ENCODE results near the gene GRIN2D. TPM values are rescaled to one million over a fixed set of nuclear protein-coding genes. Genes with fewer than 3 reads are reported as not detected.

Gene GRIN2D
- total RNA-seq, 1 experiment from 2014 or later, result 23.0 TPM

DNA sequence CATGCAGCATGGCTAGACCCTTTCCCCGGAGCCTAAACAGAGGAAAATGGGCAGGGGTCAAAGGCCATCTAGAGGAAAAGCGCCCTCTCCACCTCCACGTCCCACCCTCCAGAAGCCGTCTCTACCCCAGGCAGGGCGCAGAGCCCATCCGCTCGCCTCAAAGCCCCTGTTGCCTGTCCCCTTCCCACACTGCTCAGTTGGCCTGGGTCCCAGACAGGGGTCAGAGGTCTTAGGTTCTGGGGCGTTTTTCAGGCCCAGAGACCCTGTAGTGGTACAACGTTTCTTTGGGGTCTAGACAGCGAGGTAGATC lies 30.0 kb upstream of the GRIN2D start (continued):
- TF ChIP-seq, protein P1, sequence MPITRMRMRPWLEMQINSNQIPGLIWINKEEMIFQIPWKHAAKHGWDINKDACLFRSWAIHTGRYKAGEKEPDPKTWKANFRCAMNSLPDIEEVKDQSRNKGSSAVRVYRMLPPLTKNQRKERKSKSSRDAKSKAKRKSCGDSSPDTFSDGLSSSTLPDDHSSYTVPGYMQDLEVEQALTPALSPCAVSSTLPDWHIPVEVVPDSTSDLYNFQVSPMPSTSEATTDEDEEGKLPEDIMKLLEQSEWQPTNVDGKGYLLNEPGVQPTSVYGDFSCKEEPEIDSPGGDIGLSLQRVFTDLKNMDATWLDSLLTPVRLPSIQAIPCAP (CRISPR knock-in tag; IDR thresholded peaks at IDR 0.05), result 0 out of 2 replicates have a peak, but pooled peaks have one; percentile 42

DNA sequence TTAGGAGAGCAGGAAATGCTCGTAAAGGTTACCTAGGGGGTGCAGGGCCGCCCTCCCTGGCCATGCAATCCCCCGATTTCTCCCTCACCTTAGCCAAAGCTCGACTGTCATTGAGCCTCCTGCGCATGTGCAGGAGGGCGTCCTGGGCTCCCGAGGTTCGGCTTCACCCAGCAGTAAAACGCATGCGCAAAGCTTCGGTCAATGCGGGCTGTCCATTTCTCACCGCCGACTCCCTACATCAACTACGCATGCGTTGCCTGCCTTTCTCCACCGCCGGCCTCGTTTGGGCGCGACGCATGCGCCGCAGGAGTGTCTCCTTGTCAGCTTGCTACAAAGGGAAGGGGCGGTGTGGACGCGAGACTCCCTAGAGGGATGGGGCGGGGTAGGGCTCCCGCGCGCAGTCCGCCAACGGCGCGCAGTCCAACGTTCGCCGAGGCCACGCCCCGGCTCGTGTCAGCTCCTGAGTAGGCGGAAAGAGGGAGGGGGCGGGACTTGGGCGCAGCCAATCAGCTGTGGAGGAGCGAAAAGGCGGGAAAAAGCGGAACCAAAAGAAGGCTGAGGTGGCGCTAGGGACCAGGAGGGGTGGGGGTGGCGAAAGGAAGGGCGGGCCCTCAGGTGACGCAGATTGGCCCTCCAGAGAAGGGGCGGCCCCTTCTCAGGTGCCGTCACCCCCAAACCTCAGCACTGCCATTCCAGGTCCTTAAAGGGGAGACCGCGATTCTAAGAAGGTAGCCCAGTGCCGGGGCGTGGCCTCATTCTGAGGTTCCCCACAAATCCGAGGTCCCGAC lies 29.5 kb upstream of the GRIN2D start, which contains the start of the genes SYNGR4 and TMEM143:
Gene SYNGR4 (plus strand): TSS at position 558 of the 788 bp plus-strand sequence. CDS start 1,476 bp downstream, outside the sequence.
Gene TMEM143 (minus strand): TSS at position 131 of the 788 bp plus-strand sequence. CDS start 20 bp downstream, at position 111.
- H3K36me3 Mint-ChIP-seq, result peaks cover 4% of the 10 kb centered on the region; the same call in 1 of the 2 replicates
- peak within 1 kb of the TSS; percentile 97 for H3K27ac Mint-ChIP-seq
- peak within 1 kb of the TSS; percentile 81 for H3K4me3 Mint-ChIP-seq
- CTCF ChIA-PET, result interaction anchor here (0.6 to 4.8 kb wide), 33 partner anchors 9 to 294 kb away, joined by 3 to 80 read pairs (median 6); partner anchors contain the start of genes GRIN2D, GRWD1 and KDELR1
- H3K27me3 Mint-ChIP-seq (ENCODE audit: low read depth), result peaks cover 18% of the 10 kb centered on the region
- ATAC-seq (peak; percentile 87), DNase-seq (ENCODE audit: low spot score) (peak; percentile 99)
- POLR2A ChIA-PET, result interaction anchor here (0.5 to 2.1 kb wide), 13 partner anchors 13 to 536 kb away, joined by 3 to 15 read pairs (median 5); partner anchors contain the start of genes EMP3, KDELR1 and NUCB1
- H3K4me1 Mint-ChIP-seq, result peaks cover 9% of the 10 kb centered on the region
- no peaks in the 10 kb centered on the region for H3K9me3 Mint-ChIP-seq
- TF ChIP-seq TP53 (CRISPR knock-in tag; IDR thresholded peaks at IDR 0.05), result 0 out of 2 replicates have a peak, but pooled peaks have one; percentile 46
- TF ChIP-seq, protein P2, sequence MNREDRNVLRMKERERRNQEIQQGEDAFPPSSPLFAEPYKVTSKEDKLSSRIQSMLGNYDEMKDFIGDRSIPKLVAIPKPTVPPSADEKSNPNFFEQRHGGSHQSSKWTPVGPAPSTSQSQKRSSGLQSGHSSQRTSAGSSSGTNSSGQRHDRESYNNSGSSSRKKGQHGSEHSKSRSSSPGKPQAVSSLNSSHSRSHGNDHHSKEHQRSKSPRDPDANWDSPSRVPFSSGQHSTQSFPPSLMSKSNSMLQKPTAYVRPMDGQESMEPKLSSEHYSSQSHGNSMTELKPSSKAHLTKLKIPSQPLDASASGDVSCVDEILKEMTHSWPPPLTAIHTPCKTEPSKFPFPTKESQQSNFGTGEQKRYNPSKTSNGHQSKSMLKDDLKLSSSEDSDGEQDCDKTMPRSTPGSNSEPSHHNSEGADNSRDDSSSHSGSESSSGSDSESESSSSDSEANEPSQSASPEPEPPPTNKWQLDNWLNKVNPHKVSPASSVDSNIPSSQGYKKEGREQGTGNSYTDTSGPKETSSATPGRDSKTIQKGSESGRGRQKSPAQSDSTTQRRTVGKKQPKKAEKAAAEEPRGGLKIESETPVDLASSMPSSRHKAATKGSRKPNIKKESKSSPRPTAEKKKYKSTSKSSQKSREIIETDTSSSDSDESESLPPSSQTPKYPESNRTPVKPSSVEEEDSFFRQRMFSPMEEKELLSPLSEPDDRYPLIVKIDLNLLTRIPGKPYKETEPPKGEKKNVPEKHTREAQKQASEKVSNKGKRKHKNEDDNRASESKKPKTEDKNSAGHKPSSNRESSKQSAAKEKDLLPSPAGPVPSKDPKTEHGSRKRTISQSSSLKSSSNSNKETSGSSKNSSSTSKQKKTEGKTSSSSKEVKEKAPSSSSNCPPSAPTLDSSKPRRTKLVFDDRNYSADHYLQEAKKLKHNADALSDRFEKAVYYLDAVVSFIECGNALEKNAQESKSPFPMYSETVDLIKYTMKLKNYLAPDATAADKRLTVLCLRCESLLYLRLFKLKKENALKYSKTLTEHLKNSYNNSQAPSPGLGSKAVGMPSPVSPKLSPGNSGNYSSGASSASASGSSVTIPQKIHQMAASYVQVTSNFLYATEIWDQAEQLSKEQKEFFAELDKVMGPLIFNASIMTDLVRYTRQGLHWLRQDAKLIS (CRISPR knock-in tag; IDR thresholded peaks at IDR 0.05; ENCODE audit: borderline replicate concordance), result no peak
- TF ChIP-seq, protein P3, sequence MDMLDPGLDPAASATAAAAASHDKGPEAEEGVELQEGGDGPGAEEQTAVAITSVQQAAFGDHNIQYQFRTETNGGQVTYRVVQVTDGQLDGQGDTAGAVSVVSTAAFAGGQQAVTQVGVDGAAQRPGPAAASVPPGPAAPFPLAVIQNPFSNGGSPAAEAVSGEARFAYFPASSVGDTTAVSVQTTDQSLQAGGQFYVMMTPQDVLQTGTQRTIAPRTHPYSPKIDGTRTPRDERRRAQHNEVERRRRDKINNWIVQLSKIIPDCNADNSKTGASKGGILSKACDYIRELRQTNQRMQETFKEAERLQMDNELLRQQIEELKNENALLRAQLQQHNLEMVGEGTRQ (CRISPR knock-in tag; IDR thresholded peaks at IDR 0.05), result peak; percentile 28; the same call in 1 of the 2 replicates
- TF ChIP-seq GABPB1 (CRISPR knock-in tag; IDR thresholded peaks at IDR 0.05), result 0 out of 2 replicates have a peak, but pooled peaks have one; percentile 32
- TF ChIP-seq NR1H2 (CRISPR knock-in tag; IDR thresholded peaks at IDR 0.05), result no peak
- TF ChIP-seq, protein P4, sequence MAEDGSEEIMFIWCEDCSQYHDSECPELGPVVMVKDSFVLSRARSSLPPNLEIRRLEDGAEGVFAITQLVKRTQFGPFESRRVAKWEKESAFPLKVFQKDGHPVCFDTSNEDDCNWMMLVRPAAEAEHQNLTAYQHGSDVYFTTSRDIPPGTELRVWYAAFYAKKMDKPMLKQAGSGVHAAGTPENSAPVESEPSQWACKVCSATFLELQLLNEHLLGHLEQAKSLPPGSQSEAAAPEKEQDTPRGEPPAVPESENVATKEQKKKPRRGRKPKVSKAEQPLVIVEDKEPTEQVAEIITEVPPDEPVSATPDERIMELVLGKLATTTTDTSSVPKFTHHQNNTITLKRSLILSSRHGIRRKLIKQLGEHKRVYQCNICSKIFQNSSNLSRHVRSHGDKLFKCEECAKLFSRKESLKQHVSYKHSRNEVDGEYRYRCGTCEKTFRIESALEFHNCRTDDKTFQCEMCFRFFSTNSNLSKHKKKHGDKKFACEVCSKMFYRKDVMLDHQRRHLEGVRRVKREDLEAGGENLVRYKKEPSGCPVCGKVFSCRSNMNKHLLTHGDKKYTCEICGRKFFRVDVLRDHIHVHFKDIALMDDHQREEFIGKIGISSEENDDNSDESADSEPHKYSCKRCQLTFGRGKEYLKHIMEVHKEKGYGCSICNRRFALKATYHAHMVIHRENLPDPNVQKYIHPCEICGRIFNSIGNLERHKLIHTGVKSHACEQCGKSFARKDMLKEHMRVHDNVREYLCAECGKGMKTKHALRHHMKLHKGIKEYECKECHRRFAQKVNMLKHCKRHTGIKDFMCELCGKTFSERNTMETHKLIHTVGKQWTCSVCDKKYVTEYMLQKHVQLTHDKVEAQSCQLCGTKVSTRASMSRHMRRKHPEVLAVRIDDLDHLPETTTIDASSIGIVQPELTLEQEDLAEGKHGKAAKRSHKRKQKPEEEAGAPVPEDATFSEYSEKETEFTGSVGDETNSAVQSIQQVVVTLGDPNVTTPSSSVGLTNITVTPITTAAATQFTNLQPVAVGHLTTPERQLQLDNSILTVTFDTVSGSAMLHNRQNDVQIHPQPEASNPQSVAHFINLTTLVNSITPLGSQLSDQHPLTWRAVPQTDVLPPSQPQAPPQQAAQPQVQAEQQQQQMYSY (CRISPR knock-in tag; IDR thresholded peaks at IDR 0.05), result no peak
- TF ChIP-seq, protein P5, sequence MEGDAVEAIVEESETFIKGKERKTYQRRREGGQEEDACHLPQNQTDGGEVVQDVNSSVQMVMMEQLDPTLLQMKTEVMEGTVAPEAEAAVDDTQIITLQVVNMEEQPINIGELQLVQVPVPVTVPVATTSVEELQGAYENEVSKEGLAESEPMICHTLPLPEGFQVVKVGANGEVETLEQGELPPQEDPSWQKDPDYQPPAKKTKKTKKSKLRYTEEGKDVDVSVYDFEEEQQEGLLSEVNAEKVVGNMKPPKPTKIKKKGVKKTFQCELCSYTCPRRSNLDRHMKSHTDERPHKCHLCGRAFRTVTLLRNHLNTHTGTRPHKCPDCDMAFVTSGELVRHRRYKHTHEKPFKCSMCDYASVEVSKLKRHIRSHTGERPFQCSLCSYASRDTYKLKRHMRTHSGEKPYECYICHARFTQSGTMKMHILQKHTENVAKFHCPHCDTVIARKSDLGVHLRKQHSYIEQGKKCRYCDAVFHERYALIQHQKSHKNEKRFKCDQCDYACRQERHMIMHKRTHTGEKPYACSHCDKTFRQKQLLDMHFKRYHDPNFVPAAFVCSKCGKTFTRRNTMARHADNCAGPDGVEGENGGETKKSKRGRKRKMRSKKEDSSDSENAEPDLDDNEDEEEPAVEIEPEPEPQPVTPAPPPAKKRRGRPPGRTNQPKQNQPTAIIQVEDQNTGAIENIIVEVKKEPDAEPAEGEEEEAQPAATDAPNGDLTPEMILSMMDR (IDR thresholded peaks at IDR 0.05), result no peak
- TF ChIP-seq NFE2L1 (CRISPR knock-in tag; IDR thresholded peaks at IDR 0.05), result peak; percentile 87; the same call in 1 of the 2 replicates
- TF ChIP-seq ZNF232 (CRISPR knock-in tag; IDR thresholded peaks at IDR 0.05), result peak; percentile 53; the same call in 1 of the 2 replicates
- peak; percentile 88 for TF ChIP-seq ETV6 (CRISPR knock-in tag; IDR thresholded peaks at IDR 0.05)
- TF ChIP-seq CBFB (CRISPR knock-in tag; IDR thresholded peaks at IDR 0.05; ENCODE audit: low read depth), result 0 out of 2 replicates have a peak, but pooled peaks have one; percentile 10
- peak; percentile 15; the same call in 1 of the 2 replicates for TF ChIP-seq FOXP1 (CRISPR knock-in tag; IDR thresholded peaks at IDR 0.05; ENCODE audit: borderline replicate concordance)
- TF ChIP-seq TCF7 (CRISPR knock-in tag; IDR thresholded peaks at IDR 0.05; ENCODE audit: low read depth), result no peak
- TF ChIP-seq, protein P6, sequence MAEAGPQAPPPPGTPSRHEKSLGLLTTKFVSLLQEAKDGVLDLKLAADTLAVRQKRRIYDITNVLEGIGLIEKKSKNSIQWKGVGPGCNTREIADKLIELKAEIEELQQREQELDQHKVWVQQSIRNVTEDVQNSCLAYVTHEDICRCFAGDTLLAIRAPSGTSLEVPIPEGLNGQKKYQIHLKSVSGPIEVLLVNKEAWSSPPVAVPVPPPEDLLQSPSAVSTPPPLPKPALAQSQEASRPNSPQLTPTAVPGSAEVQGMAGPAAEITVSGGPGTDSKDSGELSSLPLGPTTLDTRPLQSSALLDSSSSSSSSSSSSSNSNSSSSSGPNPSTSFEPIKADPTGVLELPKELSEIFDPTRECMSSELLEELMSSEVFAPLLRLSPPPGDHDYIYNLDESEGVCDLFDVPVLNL (CRISPR knock-in tag; IDR thresholded peaks at IDR 0.05; ENCODE audit: borderline replicate concordance, low read depth), result peak; percentile 83; the same call in 1 of the 2 replicates
- no peak for TF ChIP-seq TEAD4 (CRISPR knock-in tag; IDR thresholded peaks at IDR 0.05)
- peak; percentile 98 for TF ChIP-seq SP1 (CRISPR knock-in tag; conservative IDR thresholded peaks at IDR 0.05)
- TF ChIP-seq, protein P7, sequence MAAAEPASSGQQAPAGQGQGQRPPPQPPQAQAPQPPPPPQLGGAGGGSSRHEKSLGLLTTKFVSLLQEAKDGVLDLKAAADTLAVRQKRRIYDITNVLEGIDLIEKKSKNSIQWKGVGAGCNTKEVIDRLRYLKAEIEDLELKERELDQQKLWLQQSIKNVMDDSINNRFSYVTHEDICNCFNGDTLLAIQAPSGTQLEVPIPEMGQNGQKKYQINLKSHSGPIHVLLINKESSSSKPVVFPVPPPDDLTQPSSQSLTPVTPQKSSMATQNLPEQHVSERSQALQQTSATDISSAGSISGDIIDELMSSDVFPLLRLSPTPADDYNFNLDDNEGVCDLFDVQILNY (CRISPR knock-in tag; IDR thresholded peaks at IDR 0.05), result peak; percentile 89
- no peak for TF ChIP-seq ZNF416 (CRISPR knock-in tag; IDR thresholded peaks at IDR 0.05)
- TF ChIP-seq ZBTB21 (CRISPR knock-in tag; IDR thresholded peaks at IDR 0.05; ENCODE audit: borderline replicate concordance), result peak; percentile 63; the same call in 1 of the 2 replicates
